A673 (cell line): Measurements from ENCODE around the gene NTNG1.

Experiments
- EZH2 ChIP-seq: fragments of 200-600 bp; sonication (generic); IDR thresholded peaks from 2 replicates; pipeline ENCODE4 v1.6.1; 2017; ENCODE audit warnings: borderline replicate concordance, low read depth, mild to moderate bottlenecking, mixed read lengths, antibody characterized with exemption, low read length; ENCODE audit not compliant: poor library complexity, severe bottlenecking
- TF ChIP-seq, protein P1 (sequence below): fragments of 300-800, 200-600 bp; sonication (generic); conservative IDR thresholded peaks from 2 replicates; pipeline ENCODE4 v1.5.1; 2017; ENCODE audit warnings: low read depth, mild to moderate bottlenecking, antibody characterized with exemption, low read length, moderate library complexity, mixed read lengths

- TF ChIP-seq, protein P1, sequence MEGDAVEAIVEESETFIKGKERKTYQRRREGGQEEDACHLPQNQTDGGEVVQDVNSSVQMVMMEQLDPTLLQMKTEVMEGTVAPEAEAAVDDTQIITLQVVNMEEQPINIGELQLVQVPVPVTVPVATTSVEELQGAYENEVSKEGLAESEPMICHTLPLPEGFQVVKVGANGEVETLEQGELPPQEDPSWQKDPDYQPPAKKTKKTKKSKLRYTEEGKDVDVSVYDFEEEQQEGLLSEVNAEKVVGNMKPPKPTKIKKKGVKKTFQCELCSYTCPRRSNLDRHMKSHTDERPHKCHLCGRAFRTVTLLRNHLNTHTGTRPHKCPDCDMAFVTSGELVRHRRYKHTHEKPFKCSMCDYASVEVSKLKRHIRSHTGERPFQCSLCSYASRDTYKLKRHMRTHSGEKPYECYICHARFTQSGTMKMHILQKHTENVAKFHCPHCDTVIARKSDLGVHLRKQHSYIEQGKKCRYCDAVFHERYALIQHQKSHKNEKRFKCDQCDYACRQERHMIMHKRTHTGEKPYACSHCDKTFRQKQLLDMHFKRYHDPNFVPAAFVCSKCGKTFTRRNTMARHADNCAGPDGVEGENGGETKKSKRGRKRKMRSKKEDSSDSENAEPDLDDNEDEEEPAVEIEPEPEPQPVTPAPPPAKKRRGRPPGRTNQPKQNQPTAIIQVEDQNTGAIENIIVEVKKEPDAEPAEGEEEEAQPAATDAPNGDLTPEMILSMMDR: no peak
- no peak for TF ChIP-seq EZH2
These were observed 88.0 kb downstream of the NTNG1 start for GRCh38 chr1:107228704-107229371.
